Adipose tissue (tissue), 3 donors: ENCODE measurements around the gene GRPEL2. TPM values are rescaled to one million over a fixed set of nuclear protein-coding genes. Genes with fewer than 3 reads are reported as not detected.

ENCODE experiments used
- H3K27ac ChIP-seq: one replicate; pipeline ENCODE4 v1.5.1; 2013; ENCODE audit warnings: low read depth, low read length
- WGBS, 3 donors: extraction: QIAGEN DNeasy Blood & Tissue Kit; methylation state at CpG; one replicate each; pipeline ENCODE4 v1.1.7; 2013; 5-methylcytosine and 5-hydroxymethylcytosine counted together
- polyA plus RNA-seq, 3 donors: library from polyadenylated mRNA; stranded (reverse); fragments of 200-250 nt; gene quantifications; one replicate each; pipeline ENCODE4 v1.2.3, GENCODE V29; 2013
- donor health status: healthy with polysubstance abuse.
- donor health status: Bipolar disorder and iron deficiency.
- donor health status: healthy.

GRPEL2 gene
- polyA plus RNA-seq, 3 donors, result 2.8 to 6.0 (median 5.2) TPM

DNA sequence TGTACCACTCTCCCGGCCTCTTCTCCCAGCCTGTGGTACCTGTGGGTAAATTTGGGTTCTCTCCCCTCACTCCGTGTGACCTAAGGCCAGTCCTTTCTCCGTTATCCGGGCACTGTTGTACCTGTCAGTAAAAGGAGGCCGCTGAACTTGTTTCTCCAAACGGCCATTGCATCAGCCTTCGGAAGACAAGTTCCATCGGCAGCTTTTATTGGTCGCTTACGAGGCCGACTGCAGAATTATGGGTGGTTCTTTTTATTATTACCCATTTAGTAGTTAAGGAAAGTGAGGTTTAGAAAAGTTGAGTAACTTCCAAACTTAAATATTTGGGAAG, 558 bp downstream of the GRPEL2 start:
- 1 to 2% (median 2%) methylated on average over 11 of the region's 11 CpGs for WGBS, 3 donors
- H3K27ac ChIP-seq, result no peak overlapping the region

DNA sequence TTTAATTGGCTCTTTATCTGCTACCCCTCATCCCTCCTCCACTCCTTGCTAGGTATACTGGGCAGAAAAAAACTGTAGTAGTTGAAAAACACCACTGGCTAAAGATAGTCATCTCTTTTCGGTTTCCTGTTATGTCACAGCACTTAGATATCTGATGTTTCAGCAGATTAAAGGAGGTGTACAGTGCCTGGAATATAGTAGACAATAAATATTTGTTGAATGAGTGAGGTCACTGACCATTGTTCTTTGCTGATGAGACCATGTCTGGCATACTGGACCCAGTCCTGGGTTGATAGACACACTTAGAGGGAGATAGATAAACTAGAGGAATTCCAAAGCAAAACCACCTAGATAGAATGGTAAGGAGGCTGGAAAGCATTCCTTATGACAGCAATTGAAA, 3.2 kb downstream of the GRPEL2 start:
- WGBS, 3 donors, result 71 to 74% (median 73%) methylated on average over 1 of the region's 1 CpG
- H3K27ac ChIP-seq, result no peak overlapping the region

DNA sequence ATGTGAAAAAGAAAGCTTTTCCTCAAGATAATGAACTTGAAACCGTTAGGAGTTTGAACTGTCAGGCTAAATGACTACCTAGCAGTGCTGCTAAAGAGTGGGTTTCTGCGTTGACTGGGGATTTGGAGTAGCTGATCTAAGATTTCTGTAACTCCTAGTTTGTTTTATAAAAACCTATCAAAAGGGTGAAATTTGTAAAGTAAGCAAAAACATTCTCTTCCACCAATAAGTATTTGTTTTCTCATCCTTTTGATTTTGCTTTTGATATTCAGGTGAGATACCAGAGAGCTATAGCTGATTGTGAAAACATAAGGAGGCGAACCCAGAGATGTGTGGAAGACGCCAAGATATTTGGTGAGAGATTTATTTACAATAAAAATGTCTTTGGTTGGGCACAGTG, 4.1 kb downstream of the GRPEL2 start:
- H3K27ac ChIP-seq, result no peak overlapping the region
- 88 to 89% (median 88%) methylated on average over 4 of the region's 4 CpGs for WGBS, 3 donors

DNA sequence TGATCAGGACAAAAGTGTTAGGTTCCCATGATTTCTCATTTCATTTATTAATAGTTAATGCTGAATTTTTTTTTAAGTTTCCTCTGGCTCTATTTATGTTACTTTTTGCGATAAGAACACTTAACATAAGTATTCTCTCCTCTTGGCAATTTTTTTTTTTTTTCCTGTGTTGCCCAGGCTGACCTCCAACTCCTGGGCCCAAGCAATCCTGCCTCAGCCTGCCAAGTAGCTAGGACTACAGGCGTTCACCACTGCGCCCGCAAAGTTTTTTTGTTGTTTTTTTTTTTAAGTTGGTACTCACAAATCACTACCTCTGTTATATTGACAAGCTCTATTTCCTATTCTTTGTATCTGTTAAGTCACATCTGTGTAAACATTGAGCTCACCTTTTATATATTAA, 6.9 kb downstream of the GRPEL2 start:
- WGBS, 3 donors, result 79 to 85% (median 83%) methylated on average over 4 of the region's 4 CpGs
- H3K27ac ChIP-seq, result no peak overlapping the region

DNA sequence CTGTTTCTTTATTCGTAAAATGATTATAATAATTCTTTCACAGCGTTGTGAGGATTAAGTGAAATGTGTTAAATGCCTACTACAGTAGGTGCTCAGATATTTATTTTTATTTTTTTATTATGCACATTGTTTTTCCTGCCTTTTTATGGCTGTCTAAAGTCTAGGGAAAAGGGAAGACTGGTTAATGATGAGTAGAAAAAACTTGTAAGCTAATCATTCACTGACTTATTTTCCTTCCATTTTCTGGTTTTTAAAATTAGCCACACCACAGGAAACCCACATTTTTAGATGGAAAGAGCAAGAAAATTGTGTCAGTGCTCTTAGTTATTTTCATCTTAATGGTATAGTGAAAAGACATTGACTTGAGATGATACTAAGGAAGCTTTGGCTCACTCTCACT, 8.6 kb downstream of the GRPEL2 start:
- H3K27ac ChIP-seq, result no peak overlapping the region
- 90 to 95% (median 92%) methylated on average over 2 of the region's 2 CpGs for whole genome bisulfite sequencing, 3 donors

DNA sequence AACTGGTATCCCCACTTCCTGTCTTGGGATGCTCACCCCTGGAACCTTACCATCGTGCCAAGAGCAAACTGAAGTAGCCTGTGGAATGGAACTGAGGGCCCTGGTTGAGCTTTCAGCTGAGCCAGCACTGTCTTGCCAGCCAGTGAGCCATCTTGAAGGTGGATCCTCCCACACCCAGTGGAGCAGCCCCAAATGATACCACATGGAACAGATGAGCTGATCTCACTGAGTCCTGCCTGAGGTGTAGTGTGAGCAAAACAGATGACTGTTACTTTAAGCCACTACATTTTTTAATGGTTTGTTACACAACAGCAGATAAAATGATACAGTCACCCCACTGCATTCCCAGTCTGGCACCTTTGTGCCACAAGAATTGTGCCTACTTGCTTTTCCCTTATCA, 10.4 kb downstream of the GRPEL2 start:
- WGBS, 3 donors, result 86 to 93% (median 89%) methylated on average over 1 of the region's 1 CpG
- no peak overlapping the region for H3K27ac ChIP-seq

DNA sequence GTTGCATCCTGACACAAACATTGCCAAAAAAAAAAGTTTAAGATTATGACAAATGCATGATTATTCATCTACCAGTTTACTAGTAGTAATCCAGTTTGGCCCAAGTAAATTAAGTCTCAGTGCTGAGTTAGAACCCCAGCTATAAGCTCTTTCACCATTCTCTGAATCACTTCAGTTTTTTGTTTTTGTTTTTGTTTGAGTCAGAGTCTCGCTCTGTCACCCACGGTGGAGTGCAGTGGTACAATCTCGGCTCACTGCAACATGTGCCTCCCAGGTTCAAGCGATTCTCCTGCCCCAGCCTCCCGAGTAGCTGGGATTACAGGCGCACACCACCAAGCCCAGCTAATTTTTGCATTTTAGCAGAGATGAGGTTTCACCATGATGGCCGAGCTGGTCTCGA, 11.1 kb downstream of the GRPEL2 start:
- WGBS, 3 donors, result 95 to 96% (median 96%) methylated on average over 8 of the region's 8 CpGs
- no peak overlapping the region for H3K27ac ChIP-seq

DNA sequence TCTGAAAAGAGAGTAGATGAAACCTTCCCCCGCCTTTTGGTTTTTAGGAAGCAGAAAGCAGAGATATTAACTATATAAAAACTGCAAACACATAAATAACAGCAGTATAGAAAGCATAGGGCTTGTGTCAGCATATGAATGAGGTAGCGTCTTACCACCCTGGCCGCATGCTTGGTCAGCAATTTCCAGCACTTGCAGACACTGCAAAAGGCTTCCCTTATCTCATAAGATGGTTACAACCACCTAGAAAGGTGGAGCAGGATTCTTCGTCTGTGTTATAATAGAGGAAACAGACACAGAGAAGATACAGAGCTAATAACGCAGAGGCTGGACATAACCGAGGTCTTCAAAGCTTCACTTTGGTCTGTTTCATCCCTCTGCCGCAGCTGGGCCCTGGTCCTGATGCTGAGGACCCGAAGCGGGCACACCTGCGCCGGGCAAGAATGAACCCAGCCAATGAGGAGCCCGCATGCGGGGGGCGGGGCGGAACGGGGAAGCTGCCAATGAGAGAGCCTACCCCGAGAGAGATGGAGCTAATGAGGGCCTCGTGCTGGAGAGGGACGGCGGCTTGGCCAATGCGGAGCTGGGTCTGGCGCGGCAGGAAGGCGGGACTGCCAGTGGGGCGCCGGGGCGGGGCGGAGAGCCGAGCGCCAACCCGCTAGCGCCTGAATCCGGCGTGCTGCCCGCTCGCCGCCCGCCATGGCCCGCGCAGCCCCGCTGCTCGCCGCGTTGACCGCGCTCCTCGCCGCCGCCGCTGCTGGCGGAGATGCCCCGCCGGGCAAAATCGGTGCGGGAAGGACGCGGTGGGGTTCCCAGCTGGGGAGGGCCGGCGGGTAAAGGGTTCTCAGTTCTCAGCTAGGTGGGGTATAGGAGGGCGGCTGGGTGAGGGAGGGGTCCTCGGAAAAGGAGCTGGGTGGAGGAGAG, 12.3 kb downstream of the GRPEL2 start, which contains the start of gene PCYOX1L:
Gene PCYOX1L, plus strand, starts transcription at position 677 of the 924 bp plus-strand sequence. Its CDS starts 23 bp downstream, at position 700.
- 2 to 3% (median 2%) methylated on average over 38 to 61 of the region's 61 CpGs for WGBS, 3 donors
- no peak within 1 kb of the TSS for H3K27ac ChIP-seq

DNA sequence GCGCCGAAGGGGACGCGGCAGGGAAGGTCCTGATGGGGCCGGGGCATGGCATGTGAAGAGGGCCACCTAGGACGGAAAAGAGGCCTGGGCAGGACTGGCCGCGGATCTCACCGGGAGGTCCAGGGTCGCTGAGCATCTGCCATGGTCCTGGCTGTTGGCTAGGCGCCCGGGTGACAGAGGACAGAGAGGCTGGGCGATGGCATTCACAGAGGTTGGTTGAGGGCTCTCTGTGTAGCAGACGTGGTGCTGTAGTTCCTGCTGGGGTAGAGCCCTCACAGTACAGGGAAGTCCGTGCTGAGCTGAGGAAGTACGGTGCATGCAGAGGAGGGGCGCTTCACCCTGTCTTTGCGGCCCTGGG, 13.0 kb downstream of the GRPEL2 start:
- H3K27ac ChIP-seq, result no peak overlapping the region
- 0 to 1% (median 1%) methylated on average over 18 of the region's 18 CpGs for WGBS, 3 donors

DNA sequence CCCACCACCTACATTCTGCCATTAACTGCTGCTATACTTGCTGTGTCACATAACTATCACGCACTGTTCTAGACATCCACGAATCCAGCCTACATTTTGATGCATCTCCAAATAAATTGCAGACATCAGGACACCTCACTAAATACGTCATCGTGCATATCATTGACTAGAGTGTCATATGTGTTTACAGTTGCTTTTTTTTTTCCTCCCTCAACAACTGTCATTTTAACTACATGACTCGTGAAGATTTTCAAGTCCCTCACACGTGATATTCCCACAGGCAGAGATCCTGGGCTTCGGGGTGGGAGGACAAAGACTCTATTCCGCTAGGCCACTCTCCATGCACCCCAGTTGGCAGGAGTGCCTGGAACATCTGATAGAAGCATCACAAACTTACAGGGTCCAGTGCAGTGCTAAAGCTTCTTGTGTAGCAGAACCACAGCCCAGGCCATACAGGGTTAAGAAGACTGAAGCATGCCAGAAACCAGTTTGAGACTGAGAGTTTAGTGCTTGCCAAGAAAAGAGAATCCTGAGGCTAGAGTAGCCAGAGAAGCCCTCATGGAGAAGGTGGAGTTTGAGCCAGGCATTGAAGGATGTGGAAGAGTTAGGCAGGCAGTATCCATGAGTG, 13.7 kb downstream of the GRPEL2 start:
- no peak overlapping the region for H3K27ac ChIP-seq
- 77 to 86% (median 81%) methylated on average over 8 of the region's 8 CpGs for WGBS, 3 donors

DNA sequence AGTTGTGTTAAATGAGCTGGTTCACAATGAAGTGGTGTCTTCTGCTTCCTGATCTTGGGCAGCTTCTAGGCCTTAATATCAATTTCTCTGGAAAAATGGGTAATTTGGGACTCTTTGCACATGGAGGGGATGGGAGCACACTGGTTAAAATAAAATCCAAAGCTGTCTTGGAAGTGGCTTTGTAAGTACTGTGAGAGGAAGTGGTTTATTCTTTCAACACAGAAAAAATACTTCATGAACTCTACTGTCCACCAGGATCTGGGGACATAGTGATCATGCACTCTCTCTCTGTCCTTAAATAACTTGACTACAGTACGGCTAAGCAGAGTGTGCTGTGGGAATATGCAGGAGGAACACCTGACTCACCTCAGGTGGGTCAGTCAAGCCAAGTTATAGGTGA, 15.0 kb downstream of the GRPEL2 start:
- 52 to 90% (median 58%) methylated on average over 1 of the region's 1 CpG for WGBS, 3 donors

DNA sequence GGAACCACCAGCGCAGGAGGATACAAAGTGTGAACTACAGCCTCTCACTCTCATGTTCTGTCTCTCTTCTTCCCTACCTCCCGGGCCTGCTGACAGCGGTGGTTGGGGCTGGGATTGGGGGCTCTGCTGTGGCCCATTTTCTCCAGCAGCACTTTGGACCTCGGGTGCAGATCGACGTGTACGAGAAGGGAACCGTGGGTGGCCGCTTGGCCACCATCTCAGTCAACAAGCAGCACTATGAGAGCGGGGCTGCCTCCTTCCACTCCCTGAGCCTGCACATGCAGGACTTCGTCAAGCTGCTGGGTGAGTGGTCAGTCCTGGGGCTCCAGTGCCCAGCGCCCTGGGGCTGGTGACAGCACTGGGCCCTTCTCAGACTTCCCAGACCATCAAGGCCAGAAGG, 17.2 kb downstream of the GRPEL2 start:
- no peak overlapping the region for H3K27ac ChIP-seq
- 88 to 92% (median 91%) methylated on average over 12 of the region's 12 CpGs for WGBS, 3 donors

More for the DNA sequence above, 15.0 kb downstream of the GRPEL2 start:
- H3K27ac ChIP-seq, result no peak overlapping the region

DNA sequence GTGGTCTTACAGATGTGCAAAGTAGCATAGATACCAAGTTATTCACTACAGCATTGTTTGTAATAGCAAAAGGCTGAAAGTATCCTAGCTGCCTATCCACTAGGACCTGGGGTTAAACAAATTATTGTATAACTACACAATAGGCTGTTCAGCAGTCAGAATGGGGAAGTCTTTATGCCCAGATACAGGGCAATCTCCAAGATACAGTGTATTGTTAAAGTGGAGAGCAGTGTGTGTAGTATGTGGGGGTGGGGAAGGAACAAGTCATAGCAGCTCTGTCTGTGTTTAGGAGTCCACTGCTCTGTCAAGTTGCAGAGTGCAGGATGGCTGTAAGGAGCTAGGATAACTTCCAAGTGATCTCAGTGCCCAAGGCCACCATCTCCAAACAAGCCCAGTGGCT, 18.1 kb downstream of the GRPEL2 start:
- no peak overlapping the region for H3K27ac ChIP-seq

DNA sequence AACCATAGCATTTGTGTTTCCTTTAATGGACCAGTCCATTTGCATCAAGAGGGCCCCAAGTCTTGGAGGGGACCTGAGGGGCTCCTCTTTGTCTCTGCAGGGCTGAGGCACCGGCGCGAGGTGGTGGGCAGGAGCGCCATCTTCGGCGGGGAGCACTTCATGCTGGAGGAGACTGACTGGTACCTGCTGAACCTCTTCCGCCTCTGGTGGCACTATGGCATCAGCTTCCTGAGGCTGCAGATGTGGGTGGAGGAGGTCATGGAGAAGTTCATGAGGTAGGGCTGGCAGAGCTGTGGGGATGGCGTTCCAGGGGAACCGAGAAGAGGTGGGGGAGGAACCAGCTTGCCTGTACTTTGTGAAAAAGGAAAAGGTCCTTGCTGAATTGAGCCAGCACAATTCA, 18.6 kb downstream of the GRPEL2 start:
- 92 to 95% (median 92%) methylated on average over 9 of the region's 9 CpGs for WGBS, 3 donors
- H3K27ac ChIP-seq, result no peak overlapping the region

DNA sequence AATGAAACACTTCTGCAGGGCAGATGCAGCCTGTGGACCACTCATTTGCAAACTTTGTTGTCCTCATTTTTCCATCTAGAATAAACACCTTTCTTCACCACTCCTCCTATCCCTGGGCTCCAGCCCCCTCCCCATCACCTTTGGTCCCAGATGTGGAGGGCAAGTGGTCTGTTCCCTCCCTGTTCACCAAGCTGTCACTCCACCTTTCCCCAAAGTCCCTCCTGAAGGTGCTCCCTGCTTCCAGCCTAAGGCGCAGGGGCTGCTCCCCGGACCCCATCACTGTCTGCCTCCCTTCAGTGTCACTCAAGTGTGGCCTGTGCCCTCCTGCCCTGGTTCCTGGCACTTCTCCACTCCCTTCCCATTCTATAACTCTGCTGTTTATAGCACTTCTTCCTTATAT, 19.4 kb downstream of the GRPEL2 start:
- 85 to 97% (median 93%) methylated on average over 2 of the region's 2 CpGs for WGBS, 3 donors
- H3K27ac ChIP-seq, result no peak overlapping the region

DNA sequence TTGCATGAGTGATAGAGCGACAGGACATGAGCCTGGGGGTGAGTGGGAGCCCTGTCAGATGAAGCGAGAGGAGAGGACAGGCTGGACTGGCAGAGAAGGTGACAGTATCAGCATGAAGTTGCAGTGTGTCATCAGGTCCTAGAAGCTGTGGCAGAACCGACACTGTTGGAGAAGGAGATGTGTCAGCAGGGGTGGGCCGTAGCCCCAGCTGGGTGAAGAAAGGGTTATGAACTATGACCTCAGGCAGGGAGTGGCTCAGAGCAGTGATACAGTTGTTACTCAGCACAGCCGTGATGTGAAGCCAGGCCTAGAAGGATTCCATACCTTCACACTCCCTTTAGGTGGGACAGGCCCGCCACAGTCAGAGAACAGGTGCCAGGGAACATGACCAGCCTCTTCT, 20.1 kb downstream of the GRPEL2 start:
- 92 to 93% (median 92%) methylated on average over 6 of the region's 6 CpGs for WGBS, 3 donors
- no peak overlapping the region for H3K27ac ChIP-seq

DNA sequence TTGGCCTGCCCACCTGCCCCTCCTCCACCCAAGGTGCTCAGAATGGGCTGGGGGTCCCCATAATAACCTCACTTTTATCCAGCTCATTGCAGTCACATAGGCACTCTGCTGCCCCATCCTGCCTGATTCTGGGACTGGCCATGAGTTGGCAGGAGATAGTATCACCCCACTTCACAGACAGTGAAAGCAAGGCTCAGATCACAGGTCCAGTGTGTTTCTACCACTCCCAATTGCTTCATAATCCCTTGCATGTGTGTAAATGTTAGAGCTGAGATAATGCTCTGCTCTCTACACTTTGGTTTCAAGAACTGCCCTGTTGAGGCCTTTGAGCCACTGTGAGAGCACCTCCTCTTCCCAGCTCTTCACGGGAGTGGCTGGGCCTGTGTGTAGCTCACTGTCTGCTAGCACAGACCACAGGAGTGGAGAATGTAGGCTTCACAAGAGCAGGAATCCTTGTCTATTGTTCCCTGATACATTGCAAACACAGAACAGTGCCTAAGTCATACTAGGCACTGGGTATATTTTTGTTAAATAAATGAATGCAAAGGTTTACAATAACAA, 20.9 kb downstream of the GRPEL2 start:
- 81 to 100% (median 92%) methylated on average over 1 of the region's 1 CpG for WGBS, 3 donors
- H3K27ac ChIP-seq, result no peak overlapping the region

DNA sequence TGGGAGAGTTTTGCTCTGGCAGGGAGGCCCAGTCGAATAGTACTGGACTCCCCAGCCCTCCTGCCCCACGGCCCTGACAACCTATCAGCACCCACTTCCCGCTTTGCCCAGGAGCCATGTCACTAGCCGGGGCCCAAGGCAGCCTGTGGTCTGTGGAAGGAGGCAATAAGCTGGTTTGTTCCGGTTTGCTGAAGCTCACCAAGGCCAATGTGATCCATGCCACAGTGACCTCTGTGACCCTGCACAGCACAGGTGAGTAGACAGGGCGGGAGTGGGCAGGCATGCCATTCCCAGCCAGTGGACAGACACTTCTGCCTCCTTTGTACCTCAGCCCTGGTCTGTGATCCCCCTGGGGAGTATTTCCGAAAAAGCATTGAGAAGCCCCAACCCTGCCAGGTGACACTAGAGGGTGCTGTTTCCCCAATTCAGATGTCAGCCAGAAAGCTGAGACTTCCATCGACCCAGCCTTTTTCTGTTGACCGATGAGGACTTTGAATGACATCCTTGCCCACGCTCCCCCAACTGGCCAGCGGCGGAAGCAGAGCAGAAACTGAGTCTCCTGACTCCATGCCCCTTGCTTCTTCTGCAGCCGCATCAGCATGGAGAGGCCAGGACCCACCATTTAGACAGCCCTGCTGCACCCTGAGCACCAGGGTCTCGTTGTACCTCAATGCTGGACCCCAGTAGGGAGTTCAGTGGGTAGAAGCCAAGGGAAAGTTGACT, 22.1 kb downstream of the GRPEL2 start:
- H3K27ac ChIP-seq, result no peak overlapping the region
- WGBS, 3 donors, result 44 to 50% (median 46%) methylated on average over 14 of the region's 14 CpGs
